SK-N-SH (cell line): ENCODE data around the gene VEGFB. TPM values are rescaled to one million over a fixed set of nuclear protein-coding genes. Genes with fewer than 3 reads are reported as not detected.

Experiments
- CTCF ChIA-PET: fragments of 300-600, 350-600 bp; formaldehyde crosslinking; extraction: SDS; loops from one replicate; lab custom pipeline; 2021; lab: Yijun Ruan, JAX
- POLR2A ChIA-PET: fragments of 350-600 bp; sonication (Branson Sonifier 250); formaldehyde crosslinking; extraction: SDS; loops from one replicate; lab custom pipeline; 2020; ENCODE audit warnings: antibody characterized with exemption, inconsistent platforms; lab: Yijun Ruan, JAX
- DNase-seq: peaks from one replicate; pipeline ENCODE4 v3.0.0; 2012
- H2AFZ ChIP-seq: fragments of 200-600 bp; sonication (generic); 2 replicates; pipeline ENCODE4 v1.8.1; 2016; ENCODE audit warnings: antibody characterized with exemption, mild to moderate bottlenecking, low read depth
- H3F3A ChIP-seq: fragments of 200-600 bp; sonication (generic); replicated peaks from 2 replicates; pipeline ENCODE3; 2016; ENCODE audit warnings: antibody characterized with exemption, mild to moderate bottlenecking; ENCODE audit not compliant: insufficient read depth
- H3K27ac ChIP-seq, 2 experiments: fragments of 200-500 bp in 1 of 2; fragments of 200-600 bp in 1 of 2; sonication (Bioruptor generic) in 1 of 2; sonication (generic), shearing (Covaris generic) in 1 of 2; 2 replicates each; pipeline versions ENCODE4 v1.5.1 to v1.6.1; 2014 to 2016; ENCODE audit warnings: low read depth in 2 of 2, inconsistent platforms in 1 of 2, low read length in 1 of 2, mild to moderate bottlenecking in 1 of 2, mixed read lengths in 1 of 2
- H3K27me3 ChIP-seq: fragments of 200-600 bp; sonication (generic), shearing (Covaris generic); 2 replicates; pipeline ENCODE4 v1.6.1; 2016; ENCODE audit warnings: mixed run types; ENCODE audit not compliant: insufficient read depth
- H3K36me3 ChIP-seq, 2 experiments: fragments of 200-500 bp in 1 of 2; fragments of 200-600 bp in 1 of 2; sonication (Bioruptor generic) in 1 of 2; sonication (generic) in 1 of 2; replicated peaks in 1 of 2; 2 replicates each; pipeline versions ENCODE3 to v1.5.1; 2014 to 2016; ENCODE audit warnings: low read length in 1 of 2, mild to moderate bottlenecking in 1 of 2; ENCODE audit not compliant: insufficient read depth in 2 of 2, control insufficient read depth in 1 of 2
- H3K4me1 ChIP-seq, 2 experiments: fragments of 200-500 bp in 1 of 2; fragments of 200-600 bp in 1 of 2; sonication (Bioruptor generic) in 1 of 2; sonication (generic), shearing (Covaris generic) in 1 of 2; 2 replicates each; pipeline versions ENCODE4 v1.5.1 to v1.6.1; 2014 to 2016; ENCODE audit warnings: low read depth in 1 of 2, low read length in 1 of 2, mixed run types in 1 of 2; ENCODE audit not compliant: insufficient read depth in 2 of 2, control insufficient read depth in 1 of 2
- H3K4me2 ChIP-seq: fragments of 200-600 bp; sonication (generic), shearing (Covaris generic); 2 replicates; pipeline ENCODE4 v1.6.1; 2017; ENCODE audit warnings: mixed run types
- H3K4me3 ChIP-seq, 2 experiments: fragments of 200-500 bp in 1 of 2; fragments of 200-600 bp in 1 of 2; sonication (Bioruptor generic) in 1 of 2; sonication (generic), shearing (Covaris generic) in 1 of 2; 2 replicates each; pipeline versions ENCODE4 v1.5.1 to v1.8.1; 2014 to 2016; ENCODE audit warnings: low read depth in 2 of 2, inconsistent platforms in 1 of 2, low read length in 1 of 2, mild to moderate bottlenecking in 1 of 2, mixed read lengths in 1 of 2, moderate library complexity in 1 of 2
- H3K79me2 ChIP-seq: fragments of 200-600 bp; sonication (generic); 2 replicates; pipeline ENCODE4 v1.8.1; 2017; ENCODE audit warnings: mild to moderate bottlenecking; ENCODE audit not compliant: insufficient read depth
- H3K9ac ChIP-seq: fragments of 200-600 bp; sonication (generic); 2 replicates; pipeline ENCODE4 v1.6.1; 2017; ENCODE audit warnings: mixed run types
- H3K9me2 ChIP-seq: fragments of 200-600 bp; sonication (generic); 2 replicates; pipeline ENCODE4 v1.6.1; 2017; ENCODE audit warnings: mixed run types
- H3K9me3 ChIP-seq: fragments of 200-600 bp; sonication (generic); 2 replicates; pipeline ENCODE4 v1.6.1; 2017; ENCODE audit warnings: mixed run types, mild to moderate bottlenecking, moderate library complexity
- H4K20me1 ChIP-seq: fragments of 200-600 bp; sonication (generic); 2 replicates; pipeline ENCODE4 v1.6.1; 2017; ENCODE audit warnings: mild to moderate bottlenecking, mixed run types; ENCODE audit not compliant: insufficient read depth
- CHD2 ChIP-seq: fragments of 150-350 bp; IDR thresholded peaks from 2 replicates; pipeline ENCODE4 v1.6.1; 2018; ENCODE audit warnings: low read length; ENCODE audit not compliant: partially characterized antibody
- CTCF ChIP-seq: fragments of 200-600 bp; sonication (generic); IDR thresholded peaks from 2 replicates; pipeline ENCODE4 v1.6.1; 2017; ENCODE audit warnings: antibody characterized with exemption, mild to moderate bottlenecking, moderate library complexity
- MEF2A ChIP-seq: IDR thresholded peaks from 2 replicates; pipeline ENCODE4 v1.4.0; 2012; ENCODE audit warnings: low read depth, borderline replicate concordance
- NFIC ChIP-seq: IDR thresholded peaks from 2 replicates; pipeline ENCODE4 v1.4.0; 2012; ENCODE audit warnings: borderline replicate concordance
- POLR2AphosphoS5 ChIP-seq: IDR thresholded peaks from 2 replicates; pipeline ENCODE4 v1.6.1; 2012; ENCODE audit warnings: low read depth, low read length
- RAD21 ChIP-seq: IDR thresholded peaks from 2 replicates; pipeline ENCODE4 v1.6.1; 2012; ENCODE audit warnings: mild to moderate bottlenecking, low read length
- RCOR1 ChIP-seq: fragments of 150-350 bp; IDR thresholded peaks from 2 replicates; pipeline ENCODE4 v1.6.1; 2017; ENCODE audit warnings: antibody characterized with exemption, low read length
- REST ChIP-seq: IDR thresholded peaks from 2 replicates; pipeline ENCODE4 v1.6.1; 2012; ENCODE audit warnings: mild to moderate bottlenecking, low read depth, low read length, moderate library complexity
- SIN3A ChIP-seq: IDR thresholded peaks from 2 replicates; pipeline ENCODE4 v1.6.1; 2012; ENCODE audit warnings: low read depth, mild to moderate bottlenecking, low read length, moderate library complexity, borderline replicate concordance
- SMC3 ChIP-seq: IDR thresholded peaks from 2 replicates; pipeline ENCODE4 v1.6.1; 2012; ENCODE audit warnings: low read depth, low read length, improper control_type of control experiment
- TCF12 ChIP-seq: IDR thresholded peaks from 2 replicates; pipeline ENCODE4 v1.4.0; 2012
- YY1 ChIP-seq: IDR thresholded peaks from 2 replicates; pipeline ENCODE4 v1.4.0; 2012; ENCODE audit warnings: low read depth, mild to moderate bottlenecking
- WGBS: methylation state at CpG from one replicate; pipeline ENCODE4 v1.1.6; 2017; ENCODE audit warnings: low lambda C conversion rate; 5-methylcytosine and 5-hydroxymethylcytosine counted together
- polyA plus RNA-seq, 3 experiments: library from polyadenylated mRNA; depleted of rRNA; stranded (reverse); fragments of >200 nt; gene quantifications; 2 replicates each; pipeline ENCODE4 v1.2.3, GENCODE V29; 2012
- TF ChIP-seq, protein P1 (sequence below): fragments of 150-350 bp; IDR thresholded peaks from 2 replicates; pipeline ENCODE4 v1.6.1; 2017; ENCODE audit warnings: antibody characterized with exemption, low read length, low read depth, borderline replicate concordance

VEGFB gene
- polyA plus RNA-seq, 1 of the 3 experiments (the other 2 are of a cell fraction) = 29.9 TPM

GRCh38 chr11:64204464-64204989 is 29.9 kb upstream of the VEGFB start:
- TF ChIP-seq YY1 (no peak), NFIC (peak; percentile 96), REST (no peak), CTCF (peak; percentile 85), CHD2 (peak; percentile 19), TCF12 (peak; percentile 33; the same call in 1 of the 2 replicates), POLR2AphosphoS5 (peak; percentile 66; the same call in 1 of the 2 replicates), RCOR1 (0 out of 2 replicates have a peak, but pooled peaks have one; percentile 18), RAD21 (peak; percentile 84), SIN3A (peak; percentile 79; the same call in 1 of the 2 replicates), MEF2A (no peak), SMC3 (peak; percentile 72)
- TF ChIP-seq, protein P1, sequence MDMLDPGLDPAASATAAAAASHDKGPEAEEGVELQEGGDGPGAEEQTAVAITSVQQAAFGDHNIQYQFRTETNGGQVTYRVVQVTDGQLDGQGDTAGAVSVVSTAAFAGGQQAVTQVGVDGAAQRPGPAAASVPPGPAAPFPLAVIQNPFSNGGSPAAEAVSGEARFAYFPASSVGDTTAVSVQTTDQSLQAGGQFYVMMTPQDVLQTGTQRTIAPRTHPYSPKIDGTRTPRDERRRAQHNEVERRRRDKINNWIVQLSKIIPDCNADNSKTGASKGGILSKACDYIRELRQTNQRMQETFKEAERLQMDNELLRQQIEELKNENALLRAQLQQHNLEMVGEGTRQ = no peak
- peak; percentile 89 for DNase-seq
- H3K4me3 ChIP-seq = no peak overlapping the region
- peaks cover 4 to 27% of the 10 kb centered on the region in 2 experiments; a peak in 3 of 4 replicates for H3K4me1 ChIP-seq
- ChIA-PET CTCF (interaction anchor here (0.6 to 5.3 kb wide), 21 partner anchors 9 to 98 kb away, joined by 3 to 52 read pairs (median 6); partner anchors contain the start of genes CATSPERZ, NUDT22, PLCB3 and STIP1), POLR2A (interaction anchor here (0.6 to 2.0 kb wide), 7 partner anchors 8 to 100 kb away, joined by 3 to 5 read pairs (median 4); partner anchors contain the start of gene NUDT22)
- H3K9me3 ChIP-seq = no peaks in the 10 kb centered on the region
- H4K20me1 ChIP-seq = peaks cover 9% of the 10 kb centered on the region
- no peaks in the 10 kb centered on the region for H3K27me3 ChIP-seq
- no peaks in the 10 kb centered on the region; the same call in 1 of the 2 replicates for H3K79me2 ChIP-seq
- no peak overlapping the region for H2AFZ ChIP-seq
- no peak overlapping the region for H3K4me2 ChIP-seq
- H3K36me3 ChIP-seq = peaks cover 39 to 47% of the 10 kb centered on the region in 2 experiments
- no peak overlapping the region for H3K9ac ChIP-seq
- no peaks in the 10 kb centered on the region for H3K9me2 ChIP-seq
- 44% methylated on average over 7 of the region's 7 CpGs for WGBS
- peaks cover 30% of the 10 kb centered on the region for H3F3A ChIP-seq
- H3K27ac ChIP-seq = peak overlapping the region in 1 of 2 experiments; percentile 6; a peak in 1 of 4 replicates
